ENCODE data around the gene GHITM. TPM values are rescaled to one million over a fixed set of nuclear protein-coding genes. Genes with fewer than 3 reads are reported as not detected.

GHITM gene
- total and polyA plus RNA-seq, 2 experiments from 2014 or later = 97.1 to 105 TPM

GRCh38 chr10:84195044-84195830, 55.9 kb downstream of the GHITM start (continued):
- TF ChIP-seq ZNF462 (CRISPR knock-in tag; IDR thresholded peaks at IDR 0.05) = no peak
- TF ChIP-seq STAT1 (IDR thresholded peaks at IDR 0.05; ENCODE audit: unreplicated experiment) = no peak
- TF ChIP-seq ZNF331 (CRISPR knock-in tag; IDR thresholded peaks at IDR 0.05; ENCODE audit: low read depth) = no peak
- no peak for TF ChIP-seq CTCF (conservative IDR thresholded peaks at IDR 0.05; ENCODE audit: low read depth in 2 of 2)

GRCh38 chr10:84196083-84196482, 56.8 kb downstream of the GHITM start:
- Histone ChIP-seq H3F3A (replicated peaks; ENCODE audit: low read depth) (no peaks in the 10 kb centered on the region), H3K4me2 (no peak overlapping the region), H3K9me2 (ENCODE audit: insufficient read depth) (no peaks in the 10 kb centered on the region), H3K4me3 (no peak overlapping the region), H4K20me1 (replicated peaks; ENCODE audit: insufficient read depth) (no peaks in the 10 kb centered on the region), H3K36me3 (ENCODE audit: insufficient read depth) (no peaks in the 10 kb centered on the region), H3K27ac (ENCODE audit: low read depth) (no peak overlapping the region), H2AFZ (no peak overlapping the region), H3K27me3 (ENCODE audit: insufficient read depth) (peaks cover 40% of the 10 kb centered on the region), H3K79me2 (replicated peaks; ENCODE audit: insufficient read depth) (no peaks in the 10 kb centered on the region), H3K4me1 (ENCODE audit: insufficient read depth) (peaks cover 3% of the 10 kb centered on the region; the same call in 1 of the 2 replicates)
- no peaks in the 10 kb centered on the region for H3K9me3 Mint-ChIP-seq
- H3K27ac Mint-ChIP-seq = no peak overlapping the region
- H3K4me3 Mint-ChIP-seq = no peak overlapping the region
- peaks cover 40% of the 10 kb centered on the region for H3K27me3 Mint-ChIP-seq (ENCODE audit: insufficient read depth, low read depth, poor library complexity)
- ATAC-seq (no peak), DNase-seq (ENCODE audit: low spot score) (no peak)
- no peaks in the 10 kb centered on the region for H3K36me3 Mint-ChIP-seq (ENCODE audit: low read depth)
- H3K4me1 Mint-ChIP-seq = peaks cover 5% of the 10 kb centered on the region
- TF ChIP-seq ETS1 (IDR thresholded peaks at IDR 0.05) (no peak), ZNF462 (CRISPR knock-in tag; IDR thresholded peaks at IDR 0.05) (no peak)
